HG03571 (cell line): Measurements from ENCODE around the gene ZSCAN2.
A peak's percentile ranks its signal among the peaks of the same experiment; 100 is the strongest.
"Not testable (repeated sequence)": the region's sequence is repeated elsewhere in the genome, so short reads cannot be mapped to it uniquely, and the experiment has no call there.

ENCODE experiments used
- ATAC-seq: cut with Tn5 transposase; IDR thresholded peaks from one replicate; pipeline ENCODE4 v1.9.1; 2021; ENCODE audit not compliant: unreplicated experiment

The ZSCAN2 gene

DNA sequence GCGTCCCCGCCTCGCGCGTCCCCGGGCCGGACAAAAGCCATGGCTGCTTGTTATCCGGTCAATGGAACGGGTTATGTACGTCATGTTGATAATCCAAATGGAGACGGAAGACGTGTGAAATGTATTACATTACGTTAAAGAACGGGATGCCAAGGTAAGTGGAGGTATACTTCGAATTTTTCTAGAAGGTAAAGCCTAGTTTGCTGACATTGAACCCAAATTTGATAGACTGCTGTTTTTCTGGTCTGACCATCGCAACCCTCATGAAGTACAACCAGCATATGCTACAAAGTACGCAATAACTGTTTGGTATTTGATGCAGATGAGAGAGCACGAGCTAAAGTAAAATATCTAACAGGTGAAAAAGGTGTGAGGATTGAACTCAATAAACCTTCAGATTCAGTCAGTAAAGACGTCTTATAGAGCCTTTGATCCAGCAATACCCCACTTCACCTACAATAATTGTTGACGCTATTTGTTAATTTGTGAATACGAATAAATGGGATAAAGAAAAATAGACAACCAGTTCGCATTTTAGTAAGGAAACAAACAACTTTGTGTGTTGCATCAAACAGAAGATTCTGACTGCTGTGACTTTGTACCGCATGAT, 33.5 kb downstream of the ZSCAN2 start:
- no peak for ATAC-seq

DNA sequence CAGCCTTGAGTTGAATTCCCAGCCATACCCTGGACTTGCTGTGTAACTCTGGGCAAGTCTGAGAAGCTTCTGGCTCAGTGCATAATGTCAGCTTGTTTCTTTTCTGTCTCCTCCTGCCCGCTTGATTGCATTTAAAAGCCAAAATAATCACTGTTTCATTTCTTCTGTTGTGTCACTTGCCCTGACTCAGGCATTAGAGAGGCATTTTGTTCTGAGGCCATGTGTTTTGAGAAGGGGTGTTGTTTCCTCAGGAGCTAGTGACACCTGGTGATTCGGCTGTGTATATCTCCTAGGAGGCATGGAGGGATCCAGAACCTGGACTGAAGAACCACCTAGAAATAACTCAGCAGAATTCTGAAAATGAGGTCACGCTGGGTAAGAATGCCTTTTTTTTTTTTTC, 37.3 kb downstream of the ZSCAN2 start:
- no peak for ATAC-seq

DNA sequence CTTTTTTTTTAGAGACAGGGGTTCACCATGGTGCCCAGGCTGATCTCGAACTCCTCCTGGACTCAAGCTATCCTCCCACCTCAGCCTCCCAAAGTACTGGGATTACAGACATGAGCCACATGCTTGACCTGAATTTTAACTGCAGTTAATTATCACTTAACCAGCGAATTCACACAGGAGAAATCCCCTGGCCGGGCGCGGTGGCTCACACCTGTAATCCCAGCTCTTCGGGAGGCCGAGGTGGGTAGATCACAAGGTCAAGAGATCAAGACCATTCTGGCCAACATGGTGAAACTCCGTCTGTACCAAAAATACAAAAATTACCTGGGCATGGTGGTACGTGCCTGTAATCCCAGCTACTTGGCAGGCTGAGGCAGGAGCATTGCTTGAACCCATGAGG, 41.1 kb downstream of the ZSCAN2 start:
- not testable (repeated sequence) for ATAC-seq

DNA sequence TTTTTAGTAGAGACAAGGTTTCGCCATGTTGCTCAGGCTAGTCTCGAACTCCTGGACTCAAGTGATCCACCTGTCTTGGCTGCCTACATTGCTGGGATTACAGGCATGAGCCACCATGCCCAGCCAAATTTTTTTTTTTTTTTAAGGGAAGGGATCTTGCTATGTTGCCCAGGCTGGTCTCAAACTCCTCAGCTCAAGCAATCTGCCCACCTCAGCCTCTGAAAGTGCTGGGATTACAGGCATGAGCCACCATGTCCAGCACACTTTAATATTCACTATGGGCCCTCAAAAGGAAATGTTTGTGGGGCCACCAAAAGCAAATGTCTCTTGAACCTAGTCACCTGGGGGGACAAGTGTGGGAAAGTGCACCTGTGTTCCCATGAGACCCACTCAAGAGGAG, 41.8 kb downstream of the ZSCAN2 start:
- not testable (repeated sequence) for ATAC-seq

DNA sequence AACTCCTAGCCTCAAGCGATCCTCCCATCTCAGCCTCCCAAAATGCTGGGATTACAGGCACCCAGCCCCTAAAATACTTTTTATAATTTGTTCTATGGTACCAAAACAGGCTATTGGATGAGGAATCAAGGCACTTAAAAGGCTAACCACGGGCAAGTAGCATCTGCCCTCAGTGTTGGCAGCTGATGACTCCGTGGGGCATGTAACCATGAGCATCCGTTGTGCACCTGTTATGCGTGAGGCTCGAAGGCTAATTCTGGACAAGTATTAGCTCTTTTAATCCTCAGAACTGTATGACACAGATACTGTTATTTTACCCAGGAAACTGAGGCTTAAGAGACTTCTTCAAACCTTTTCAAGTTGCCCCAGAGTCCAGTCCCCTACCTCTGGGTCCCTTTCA, 43.0 kb downstream of the ZSCAN2 start:
- no peak for ATAC-seq

DNA sequence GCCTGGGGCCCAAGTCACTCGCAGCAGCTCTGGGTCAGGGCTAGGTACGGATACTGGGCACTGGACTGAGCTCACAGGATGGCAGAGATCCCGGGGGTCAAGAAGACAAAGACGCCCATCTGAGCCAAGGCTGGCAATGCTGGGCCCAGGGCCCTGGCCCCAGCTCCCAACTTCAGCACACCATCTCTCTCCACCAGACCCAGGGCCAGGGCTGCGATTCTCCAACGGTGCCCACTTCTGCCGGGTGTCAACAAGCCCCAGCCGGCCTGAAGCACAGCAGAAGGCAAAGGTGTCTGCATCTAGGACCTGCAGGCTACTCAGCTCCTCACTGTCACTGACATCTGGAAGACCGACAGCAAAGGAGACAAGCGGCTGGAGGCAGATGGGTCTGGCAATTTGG, 44.7 kb downstream of the ZSCAN2 start:
- ATAC-seq = no peak

DNA sequence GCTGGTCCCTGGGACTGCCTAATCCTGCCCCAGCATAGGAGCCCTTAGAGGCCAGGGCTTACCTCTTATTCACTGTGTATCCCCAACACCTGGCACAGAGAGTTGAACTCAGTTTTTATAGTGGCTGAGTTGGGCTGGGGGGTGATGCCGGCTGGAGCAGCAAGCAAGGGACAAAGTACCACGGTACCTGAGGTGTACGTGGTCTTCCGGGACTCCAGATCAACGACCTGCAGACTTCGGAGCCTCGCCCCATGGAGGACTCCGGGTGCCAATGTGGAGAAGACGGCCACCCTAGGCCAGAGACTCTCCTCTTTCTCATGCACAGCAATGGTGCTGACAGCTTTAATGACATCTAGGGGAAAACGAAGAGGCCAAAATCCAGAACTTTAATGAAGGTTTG, 45.2 kb downstream of the ZSCAN2 start:
- no peak for ATAC-seq

DNA sequence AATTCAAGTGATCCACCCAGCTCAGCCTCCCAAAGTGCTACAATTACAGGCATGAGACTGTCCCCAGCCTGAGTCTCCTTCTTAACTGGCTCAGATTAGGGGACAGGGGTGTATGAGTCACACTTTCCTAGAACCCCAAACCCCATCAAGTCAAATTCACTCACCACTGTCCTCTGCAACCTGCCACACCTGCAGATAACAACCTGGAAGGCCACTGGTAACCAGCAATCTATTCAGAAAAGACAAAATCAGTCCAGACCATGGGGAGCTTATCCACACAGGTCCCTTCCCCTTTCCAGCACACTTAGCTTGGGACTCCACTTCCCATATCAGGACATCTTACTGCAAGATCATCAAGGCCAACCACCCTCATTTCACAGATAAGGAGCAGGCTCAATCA, 46.9 kb downstream of the ZSCAN2 start:
- no peak for ATAC-seq

DNA sequence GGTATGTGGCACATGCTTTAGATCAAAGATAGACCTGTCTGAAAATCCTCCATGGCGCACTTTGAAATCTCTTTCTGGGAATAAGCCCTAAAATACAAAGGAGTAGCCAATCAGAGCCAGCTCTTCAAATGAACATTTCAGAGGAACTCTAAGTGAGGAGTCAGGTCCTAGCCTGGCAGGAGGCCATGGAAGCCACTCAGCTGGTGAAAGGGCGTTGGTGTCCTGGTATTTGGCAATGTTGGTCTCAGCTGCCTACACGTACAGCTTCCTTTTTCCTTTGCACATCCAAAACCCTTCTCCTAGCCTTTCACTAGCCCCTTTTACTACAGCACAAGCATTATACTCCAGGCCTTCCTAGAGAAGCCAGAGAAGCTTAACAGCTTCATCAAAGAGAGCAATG, 47.7 kb downstream of the ZSCAN2 start:
- ATAC-seq = no peak

DNA sequence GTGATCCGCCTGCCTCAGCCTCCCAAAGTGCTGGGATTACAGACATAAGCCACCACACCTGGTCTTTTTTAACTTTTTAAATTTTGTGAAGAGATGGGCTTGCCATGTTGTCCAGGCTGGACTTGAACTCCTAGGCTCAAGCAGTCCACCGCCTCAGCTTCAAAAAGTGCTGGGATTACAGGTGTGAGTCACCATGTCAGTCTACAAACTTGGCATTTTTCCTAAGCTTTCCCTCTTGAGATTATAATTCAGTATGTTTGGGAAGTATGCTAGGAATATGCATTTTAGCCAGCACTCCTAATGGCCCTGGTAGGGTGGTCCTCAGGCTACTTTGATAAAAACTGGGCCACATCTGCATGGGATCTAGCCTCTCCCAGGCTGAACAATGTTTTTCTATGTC, 48.9 kb downstream of the ZSCAN2 start:
- ATAC-seq = no peak

DNA sequence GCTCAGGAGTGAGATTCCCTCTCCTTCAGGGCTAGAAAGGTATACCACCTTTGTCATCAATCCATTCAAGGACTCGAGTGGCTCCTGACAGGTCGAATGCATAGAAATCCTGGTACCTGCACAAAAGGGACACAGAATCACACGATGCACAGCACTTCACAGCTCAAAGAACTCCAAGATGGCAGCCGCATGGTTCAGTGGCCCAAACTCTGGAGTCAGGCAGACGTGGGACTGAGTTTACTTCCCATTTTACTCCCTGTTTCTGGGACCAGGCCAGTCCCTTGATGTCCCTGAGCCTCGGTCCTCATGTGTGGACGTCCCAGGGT, 52.7 kb downstream of the ZSCAN2 start:
- no peak for ATAC-seq

DNA sequence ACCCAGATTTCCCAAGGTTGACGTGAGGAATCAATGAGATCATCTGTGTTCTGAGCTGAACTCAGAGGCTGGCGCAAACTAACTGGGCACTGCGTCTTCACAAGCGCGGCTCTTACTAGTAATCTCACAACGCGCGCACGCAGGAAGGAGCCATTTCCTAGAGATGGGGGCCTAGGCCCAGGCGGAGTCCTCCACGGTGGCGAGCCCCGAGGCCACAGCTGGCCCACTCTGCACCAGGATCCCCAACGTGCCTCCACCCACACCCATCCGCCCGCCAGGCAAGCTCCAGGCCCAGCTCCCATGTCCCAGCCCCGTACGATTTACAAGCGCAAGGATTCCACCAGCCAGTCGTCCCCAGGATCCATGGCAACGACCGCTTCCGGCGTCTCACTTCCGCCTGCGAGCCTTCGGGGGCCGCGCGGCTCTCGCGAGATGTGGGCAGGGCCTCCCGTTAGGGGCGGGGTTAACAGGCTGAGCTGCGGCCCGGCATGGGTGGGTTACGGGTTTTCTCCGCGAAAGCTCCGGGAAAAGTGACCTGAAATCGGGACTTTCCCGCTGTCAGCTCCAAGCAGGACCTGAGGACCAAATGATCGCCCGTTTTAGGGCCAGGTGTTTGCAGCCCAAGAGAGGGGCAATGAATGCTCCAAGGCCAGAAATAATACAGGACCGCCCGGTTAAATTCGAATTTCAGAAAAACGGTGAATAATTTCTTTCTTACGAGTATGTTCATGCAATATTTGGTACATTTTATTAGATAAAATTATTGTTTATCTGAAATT, 53.3 kb downstream of the ZSCAN2 start, which contains the start of gene WDR73:
Gene WDR73, minus strand, starts transcription at position 374 of the 779 bp plus-strand sequence. Its CDS starts 9 bp downstream, at position 365.
- ATAC-seq = peak; percentile 85

DNA sequence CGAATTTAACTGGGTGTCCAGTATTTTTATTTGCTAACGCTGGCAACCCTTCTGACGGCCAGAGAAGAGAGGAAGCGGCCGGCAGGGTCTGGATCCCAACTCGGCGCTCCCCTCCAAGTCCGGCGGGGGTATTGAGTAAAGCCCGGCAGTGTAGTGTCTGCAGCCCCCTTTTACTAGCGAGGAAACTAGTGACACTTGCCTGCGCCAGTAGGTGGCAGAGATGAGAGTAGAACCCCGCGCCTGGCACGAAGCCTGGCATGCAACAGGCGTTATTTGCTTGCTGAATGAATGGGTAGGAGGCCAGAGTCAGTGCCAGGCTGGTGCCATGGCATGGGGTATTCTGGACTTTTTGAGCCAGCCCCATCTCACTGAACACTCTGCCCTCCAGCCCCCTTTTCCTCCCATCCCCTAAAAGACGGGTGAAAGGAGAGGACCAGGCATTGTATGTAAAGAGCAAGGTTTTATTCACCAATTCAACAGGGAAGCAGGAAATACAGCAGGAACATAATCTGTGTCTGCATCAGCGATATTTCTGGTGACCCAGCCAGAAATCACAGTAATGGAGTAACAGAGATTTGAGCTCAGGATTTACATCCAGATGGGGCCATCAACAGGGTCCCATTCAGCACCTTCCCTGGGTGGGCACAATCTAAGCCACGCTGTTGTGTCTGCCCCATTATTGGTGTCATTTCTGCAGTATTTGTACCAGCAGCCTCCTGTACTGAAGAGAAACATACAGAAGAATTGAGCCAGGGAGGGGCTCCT, 54.1 kb downstream of the ZSCAN2 start:
- ATAC-seq = peak; percentile 33

DNA sequence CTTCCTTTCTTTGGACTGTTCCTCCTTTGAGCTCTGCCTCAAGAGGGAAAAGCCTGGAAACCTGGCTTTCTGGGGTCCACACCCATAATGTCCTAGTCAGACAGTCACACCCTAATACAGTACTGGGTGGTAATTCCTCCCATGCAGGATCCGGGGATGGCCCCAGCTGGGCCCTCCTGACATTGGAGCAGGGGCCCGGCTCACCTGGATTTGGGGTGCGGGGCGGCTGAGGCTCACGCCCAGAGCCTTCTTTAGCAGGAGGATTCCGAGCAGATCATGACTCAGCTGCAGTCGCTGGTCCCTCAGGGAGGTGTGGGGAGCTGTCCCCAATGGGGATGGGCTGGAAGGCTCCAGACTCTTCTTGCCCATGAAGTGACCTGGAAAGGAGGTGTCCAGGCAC, 56.2 kb downstream of the ZSCAN2 start:
- ATAC-seq = no peak

DNA sequence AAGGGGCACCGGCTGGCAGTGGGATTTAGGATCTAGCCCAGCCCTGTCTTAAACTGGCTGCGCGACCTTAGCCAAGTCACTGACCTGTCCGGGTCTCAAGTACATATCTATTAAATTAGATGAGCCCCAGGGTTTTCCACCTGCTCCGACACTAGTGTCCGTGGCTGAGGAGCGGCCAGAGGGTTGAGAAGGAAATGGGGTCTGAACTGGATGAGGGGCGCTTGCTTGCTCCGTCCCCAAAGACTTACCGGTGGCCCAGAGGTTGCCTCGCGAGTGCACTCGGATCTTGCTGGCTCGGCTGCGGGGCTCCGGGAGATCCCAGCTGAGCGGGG, 56.9 kb downstream of the ZSCAN2 start:
- ATAC-seq = no peak

DNA sequence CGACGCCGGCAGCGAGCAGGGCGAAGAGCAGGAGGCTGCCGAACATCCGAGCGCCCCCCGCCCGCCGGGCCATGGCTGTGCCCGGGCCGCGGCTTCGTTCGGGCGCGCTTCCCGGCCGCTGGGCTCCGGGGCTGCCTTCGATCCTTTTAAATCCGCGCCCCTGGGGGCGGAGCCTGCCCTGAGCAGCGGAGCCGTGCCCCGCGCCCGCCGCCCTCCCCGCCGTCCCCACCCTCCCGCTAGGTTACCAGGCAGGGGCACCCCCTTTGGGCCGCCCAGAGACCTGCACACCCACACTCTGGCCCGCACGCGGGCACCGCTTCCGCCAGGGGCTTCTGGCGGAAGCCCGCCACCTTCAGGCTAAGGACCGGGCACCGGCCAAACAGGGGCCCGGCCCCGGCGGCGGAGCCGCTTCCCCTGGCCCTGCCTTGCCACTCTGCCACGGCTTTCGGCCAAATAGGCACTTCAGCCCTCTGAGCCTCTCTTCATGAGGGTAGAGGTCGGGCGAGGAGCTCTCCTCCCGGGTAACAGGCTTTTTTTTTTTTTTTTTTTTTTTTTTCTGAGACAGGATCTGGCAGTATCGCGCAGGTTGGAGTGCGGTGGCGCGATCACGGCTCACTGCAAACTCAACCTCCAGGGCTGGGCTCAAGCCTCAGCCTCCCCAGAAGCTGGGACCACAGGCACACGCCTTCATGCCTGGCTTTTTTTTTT, 57.4 kb downstream of the ZSCAN2 start, which contains the start of gene NMB:
Gene NMB, minus strand, starts transcription at position 120 of the 708 bp plus-strand sequence. Its CDS starts 47 bp downstream, at position 73.
- peak; percentile 64 for ATAC-seq

DNA sequence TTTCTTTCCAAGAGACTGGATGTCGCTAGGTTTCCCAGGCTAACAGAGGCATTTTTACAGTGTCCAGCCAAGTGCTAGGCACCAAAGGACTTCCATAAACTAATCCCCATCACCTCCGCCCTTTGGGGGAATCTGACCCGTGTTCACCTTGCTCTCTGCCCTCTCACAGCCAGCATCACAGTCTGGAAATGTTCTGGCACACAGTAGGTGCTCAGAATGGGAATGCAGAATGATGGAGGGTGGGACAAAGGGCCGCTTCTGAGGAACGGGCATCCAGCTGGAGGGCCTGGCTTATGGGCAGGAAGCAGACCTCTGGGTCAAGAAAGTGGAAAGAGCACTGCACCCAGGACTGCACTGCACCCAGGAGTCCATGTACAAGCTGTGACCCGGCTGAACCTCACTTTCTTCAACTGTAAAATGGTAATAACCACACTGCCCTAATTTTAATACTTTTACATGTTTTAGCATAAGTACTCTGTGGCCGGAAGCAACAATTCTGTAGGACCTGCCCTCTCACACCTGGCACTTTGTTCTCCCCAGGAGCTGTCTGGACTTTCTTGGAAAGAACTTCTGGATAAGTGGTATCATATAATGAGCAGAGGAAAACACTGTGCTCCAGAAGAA, 58.1 kb downstream of the ZSCAN2 start:
- no peak for ATAC-seq

DNA sequence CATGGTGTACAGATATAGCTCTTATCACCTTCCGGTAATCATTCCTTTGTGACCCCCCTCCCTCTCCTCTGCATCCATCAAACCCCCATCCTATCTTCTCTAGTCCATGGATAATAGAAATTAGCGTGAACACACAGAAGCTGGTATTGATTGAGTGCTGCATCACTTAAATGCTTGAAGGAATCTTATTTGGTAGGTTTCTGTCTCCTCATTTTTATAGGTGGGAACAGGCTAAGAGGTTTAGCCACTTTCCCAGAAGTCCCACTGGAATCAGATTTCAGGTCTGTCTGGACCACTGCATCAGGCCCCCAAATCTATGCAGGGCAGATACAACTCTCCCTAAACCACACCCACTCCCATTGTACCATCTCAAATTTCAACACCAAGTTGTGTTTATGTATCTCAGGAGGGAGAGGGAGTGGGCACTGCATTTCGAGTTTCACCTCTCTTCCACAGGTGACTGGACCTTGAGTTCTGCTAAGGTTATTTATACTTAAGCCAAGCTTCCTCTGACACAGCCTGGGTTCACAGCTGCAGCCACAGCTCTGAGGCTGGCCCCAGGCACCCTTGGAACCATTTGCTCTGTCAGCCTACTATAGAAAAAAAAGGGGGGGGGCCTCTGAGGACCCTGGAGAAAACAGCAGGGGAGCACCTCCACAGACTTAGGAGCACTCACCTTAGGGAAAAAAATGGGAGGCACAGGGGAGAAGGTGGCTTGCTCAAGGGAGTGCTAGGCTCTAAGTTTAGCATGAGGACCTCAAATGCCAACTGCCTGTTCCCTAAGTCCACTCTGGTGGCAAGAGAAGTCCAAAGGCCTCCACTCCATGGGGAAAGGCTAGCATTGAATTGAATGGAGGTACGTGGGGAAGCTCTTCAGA, 59.3 kb downstream of the ZSCAN2 start:
- no peak for ATAC-seq

DNA sequence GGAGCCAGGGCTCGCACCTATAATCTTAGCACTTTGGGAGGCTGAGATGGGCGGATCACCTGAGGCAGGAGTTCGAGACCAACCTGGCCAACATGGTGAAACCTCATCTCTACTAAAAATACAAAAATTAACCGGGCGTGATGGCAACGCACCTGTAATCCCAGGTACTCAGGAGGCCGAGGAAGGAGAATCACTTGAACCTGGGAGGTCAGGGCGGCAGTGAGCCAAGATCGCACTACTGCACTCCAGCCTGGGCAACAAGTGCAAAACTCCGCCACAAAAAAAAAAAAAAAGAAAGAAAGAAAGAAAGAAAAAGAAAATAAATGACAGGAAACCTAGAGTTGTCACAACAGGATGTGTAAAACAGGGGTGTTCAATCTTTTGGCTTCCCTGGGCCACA, 60.2 kb downstream of the ZSCAN2 start:
- ATAC-seq = no peak

DNA sequence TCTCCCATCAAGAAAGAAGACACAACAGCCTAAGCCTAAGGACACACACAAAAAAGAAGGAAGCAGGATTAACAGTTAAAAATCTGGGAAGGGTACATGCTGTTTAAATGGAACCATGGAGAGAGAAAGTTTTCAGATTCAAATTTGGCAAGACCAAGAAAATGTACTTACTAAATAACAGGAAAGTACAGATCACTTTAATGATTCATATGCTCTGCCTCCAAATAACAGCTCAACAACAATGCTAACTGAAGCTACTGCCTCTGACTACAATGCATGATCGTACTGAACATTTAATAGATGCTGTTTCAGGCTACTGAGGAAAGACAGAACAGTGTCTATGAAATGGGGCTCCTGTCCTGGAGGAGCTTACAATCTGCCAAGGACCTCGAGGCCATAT, 65.6 kb downstream of the ZSCAN2 start:
- ATAC-seq = no peak
